A549 (cell line): Measurements from ENCODE around the gene HDAC1.

Experiments used
- BHLHE40 ChIP-seq: IDR thresholded peaks from 2 replicates; pipeline ENCODE4 v1.6.1; 2012; ENCODE audit warnings: low read depth, low read length, inconsistent platforms
- CTCF ChIP-seq: fragments of >200 bp; sonication (Bioruptor Twin); formaldehyde crosslinking; IDR thresholded peaks from 3 replicates; pipeline ENCODE4 v1.5.1; 2016
- EP300 ChIP-seq, 2 experiments: fragments of >200 bp; sonication (Bioruptor Twin); formaldehyde crosslinking; IDR thresholded peaks; 2 replicates in 1 of 2; 3 replicates in 1 of 2; pipeline ENCODE4 v1.6.1; 2016 to 2017
- HOXB13 ChIP-seq: fragments of 250-450 bp; sonication (Bioruptor Pico); IDR thresholded peaks from 2 replicates; pipeline ENCODE4 v1.5.0; 2020; ENCODE audit warnings: low read depth, mild to moderate bottlenecking, moderate library complexity
- KDM1A ChIP-seq: fragments of 200-600 bp; sonication (generic); IDR thresholded peaks from 2 replicates; pipeline ENCODE4 v1.6.1; 2016; ENCODE audit warnings: low read depth, mild to moderate bottlenecking
- PBX3 ChIP-seq: IDR thresholded peaks from 2 replicates; pipeline ENCODE4 v1.6.1; 2012
- POLR2A ChIP-seq: IDR thresholded peaks from 2 replicates; pipeline ENCODE4 v1.6.1; 2012; ENCODE audit warnings: mild to moderate bottlenecking, low read length
- SMC3 ChIP-seq: fragments of >200 bp; sonication (Bioruptor Twin); formaldehyde crosslinking; IDR thresholded peaks from 3 replicates; pipeline ENCODE4 v1.6.1; 2018; ENCODE audit warnings: inconsistent platforms
- ZFP36 ChIP-seq: fragments of 450-650 bp; IDR thresholded peaks from 2 replicates; pipeline ENCODE4 v1.6.1; 2014; ENCODE audit warnings: borderline replicate concordance; ENCODE audit not compliant: partially characterized antibody

- no peak for TF ChIP-seq EP300 (IDR thresholded peaks at IDR 0.05)
- TF ChIP-seq KDM1A, result no peak
- TF ChIP-seq PBX3, result no peak
- no peak for TF ChIP-seq CTCF
- no peak for TF ChIP-seq BHLHE40
- no peak for TF ChIP-seq HOXB13 (CRISPR knock-in tag)
- no peak for TF ChIP-seq ZFP36
- TF ChIP-seq SMC3, result no peak
- no peak for TF ChIP-seq POLR2A
Observed at GRCh38 chr1:32263744-32264143, 28.1 kb upstream of the HDAC1 start.
